Measurements from ENCODE around the gene SMOC1. TPM values are rescaled to one million over a fixed set of nuclear protein-coding genes. Genes with fewer than 3 reads are reported as not detected.

Gene SMOC1
- total and polyA plus RNA-seq, 2 of the 8 experiments (the other 6 are each of a cell fraction or from before 2014, with no cell fraction given), result 1.6 to 2.4 TPM

GRCh38 chr14:69848156-69848555 lies 31.1 kb upstream of the SMOC1 start:
- Histone ChIP-seq H2BK5ac (ENCODE audit: low read depth, low read length) (no peak overlapping the region), H3K23me2 (ENCODE audit: low read depth, low read length) (no peaks in the 10 kb centered on the region), H4K20me1 (replicated peaks in 1 of 2; ENCODE audit: control insufficient read depth in 1 of 2, insufficient read depth in 2 of 2, low read length in 2 of 2) (no peaks in the 10 kb centered on the region), H3K27me3 (replicated peaks in 1 of 4; ENCODE audit: control insufficient read depth in 3 of 4, extremely low read depth in 1 of 4, insufficient read depth in 3 of 4, low read length in 3 of 4) (no peaks in the 10 kb centered on the region), H3K27ac (ENCODE audit: low read depth, low read length) (no peak overlapping the region), H4K5ac (ENCODE audit: insufficient read length, low read depth, low read length) (no peak overlapping the region), H4K8ac (ENCODE audit: extremely low read depth, insufficient read depth, low read length) (no peak overlapping the region), H2AFZ (ENCODE audit: low read length) (no peak overlapping the region), H4K91ac (replicated peaks; ENCODE audit: insufficient read length, low read length) (no peak overlapping the region), H3K18ac (ENCODE audit: extremely low read depth, low read length) (no peak overlapping the region), H3K14ac (ENCODE audit: insufficient read length) (no peak overlapping the region), H2BK120ac (replicated peaks; ENCODE audit: low read depth, low read length) (no peak overlapping the region), H3K4ac (replicated peaks; ENCODE audit: insufficient read length, low read depth, low read length) (no peak overlapping the region), H3K4me2 (ENCODE audit: insufficient read depth in 1 of 2, low read depth in 2 of 2, low read length in 2 of 2) (no peak overlapping the region), H3K79me2 (ENCODE audit: control insufficient read depth in 1 of 2, insufficient read depth in 2 of 2, low read length in 2 of 2) (no peaks in the 10 kb centered on the region), H2BK20ac (ENCODE audit: low read length) (no peak overlapping the region), H3K4me1 (replicated peaks in 1 of 4; ENCODE audit: control insufficient read depth in 3 of 4, insufficient read depth in 4 of 4, low read length in 3 of 4) (peaks cover 0 to 3% (median 3%) of the 10 kb centered on the region in 4 experiments; a peak in 5 of 7 replicates), H3K36me3 (ENCODE audit: control insufficient read depth in 2 of 4, insufficient read depth in 4 of 4, low read length in 3 of 4) (no peaks in the 10 kb centered on the region), H3K79me1 (ENCODE audit: low read depth, low read length) (no peaks in the 10 kb centered on the region), H2BK12ac (ENCODE audit: low read depth, low read length) (no peak overlapping the region), H2AK5ac (ENCODE audit: low read depth, low read length) (no peak overlapping the region), H3K9ac (replicated peaks in 1 of 4; ENCODE audit: extremely low read depth in 1 of 4, low read depth in 3 of 4, low read length in 3 of 4) (no peak overlapping the region), H2BK15ac (ENCODE audit: low read length) (no peak overlapping the region), H3K23ac (ENCODE audit: insufficient read length) (no peak overlapping the region), H3K56ac (replicated peaks; ENCODE audit: insufficient read length, low read depth, low read length) (no peak overlapping the region), H3K4me3 (ENCODE audit: extremely low read depth in 1 of 4, insufficient read depth in 2 of 4, low read depth in 3 of 4, low read length in 4 of 4) (no peak overlapping the region), H3K9me3 (ENCODE audit: insufficient read depth in 2 of 2, low read depth in 1 of 2, low read length in 1 of 2) (no peaks in the 10 kb centered on the region)
- WGBS, 2 experiments (ENCODE audit: extremely low coverage in 1 of 2, insufficient coverage in 1 of 2, insufficient read length in 1 of 2, insufficient replicate concordance in 2 of 2, low coverage in 1 of 2, low lambda C conversion rate in 2 of 2, missing lambda C conversion rate in 1 of 2), result 75% methylated on average over 2 of the region's 2 CpGs; no CpG with 5 or more reads in 1 of the 2 experiments
- ChIA-PET POLR2A (ENCODE audit: partially characterized antibody) (no interaction called here), CTCF (ENCODE audit: partially characterized antibody) (interaction anchor here (0.8 kb wide), 1 partner anchor 30 kb away, joined by 3 read pairs; no protein-coding TSS in a partner anchor)
- no peak for TF ChIP-seq POU5F1 (IDR thresholded peaks at IDR 0.05; ENCODE audit: low read depth, low read length)
- TF ChIP-seq JUND (IDR thresholded peaks at IDR 0.05; ENCODE audit: low read length), result no peak
- TF ChIP-seq GABPA (IDR thresholded peaks at IDR 0.05; ENCODE audit: borderline replicate concordance, insufficient read depth, low read length), result no peak
- TF ChIP-seq BACH1 (IDR thresholded peaks at IDR 0.05; ENCODE audit: low read length), result no peak
- TF ChIP-seq MAFK (IDR thresholded peaks at IDR 0.05; ENCODE audit: low read depth, low read length), result no peak
- no peak for TF ChIP-seq HDAC2 (IDR thresholded peaks at IDR 0.05; ENCODE audit: borderline replicate concordance in 1 of 2, low read depth in 2 of 2, low read length in 2 of 2)
- TF ChIP-seq CEBPB (IDR thresholded peaks at IDR 0.05; ENCODE audit: low read depth, low read length), result no peak
- TF ChIP-seq HDAC6 (IDR thresholded peaks at IDR 0.05; ENCODE audit: low read depth, low read length), result no peak
- DNase-seq (ENCODE audit: low read depth in 1 of 2, low spot score in 2 of 2) (peak in 1 of 2 experiments; percentile 22), FAIRE-seq (no peak)

All from H1 (cell line).